Sigmoid colon (tissue), 7 donors: ENCODE data around the gene SLC30A2. TPM values are rescaled to one million over a fixed set of nuclear protein-coding genes. Genes with fewer than 3 reads are reported as not detected.
A peak's percentile ranks its signal among the peaks of the same experiment; 100 is the strongest.

Experiments
- DNase-seq: peaks from one replicate; pipeline ENCODE4 v3.0.0-alpha.2; 2019
- H3K27ac ChIP-seq, 4 donors: fragments of 200-600 bp; sonication (generic); one replicate each; pipeline ENCODE4 v1.5.1; 2016 to 2019; ENCODE audit warnings: mild to moderate bottlenecking in 1 of 4
- H3K27me3 ChIP-seq, 3 donors: fragments of 200-600 bp; sonication (generic); one replicate each; pipeline ENCODE4 v1.5.1; 2019; ENCODE audit warnings: mild to moderate bottlenecking in 1 of 3
- H3K36me3 ChIP-seq, 4 donors: fragments of 200-600 bp; sonication (generic); one replicate each; pipeline ENCODE4 v1.5.1; 2016 to 2019
- H3K4me1 ChIP-seq, 4 donors: fragments of 200-600 bp; sonication (generic); one replicate each; pipeline ENCODE4 v1.5.1; 2017 to 2019
- H3K4me3 ChIP-seq, 4 donors: fragments of 200-600 bp; sonication (generic); one replicate each; pipeline ENCODE4 v1.5.1; 2017 to 2019; ENCODE audit warnings: mild to moderate bottlenecking in 2 of 4, moderate library complexity in 1 of 4
- H3K9me3 ChIP-seq, 4 donors: fragments of 200-600 bp in 3 of 4; sonication (generic) in 3 of 4; one replicate each; pipeline versions ENCODE4 v1.5.1 to v1.6.1; 2013 to 2019
- EP300 ChIP-seq, 4 donors: sonication (generic); formaldehyde crosslinking; IDR thresholded peaks; one replicate each; pipeline ENCODE4 v1.6.1; 2017; ENCODE audit warnings: antibody characterized with exemption in 4 of 4
- POLR2A ChIP-seq, 2 donors: fragments of 450-650 bp; IDR thresholded peaks; one replicate each; pipeline ENCODE4 v1.6.1; 2016; ENCODE audit warnings: antibody characterized with exemption in 2 of 2, mild to moderate bottlenecking in 2 of 2, moderate library complexity in 2 of 2
- POLR2AphosphoS5 ChIP-seq, 4 donors: sonication (generic); formaldehyde crosslinking; IDR thresholded peaks; one replicate each; pipeline ENCODE4 v1.6.1; 2017; ENCODE audit warnings: antibody characterized with exemption in 4 of 4
- WGBS, 2 donors: extraction: QIAGEN DNeasy Blood & Tissue Kit; methylation state at CpG; one replicate each; pipeline ENCODE4 v1.1.7; 2013; 5-methylcytosine and 5-hydroxymethylcytosine counted together
- intact Hi-C: fragments of 100-400 bp; cut with DNase I; formaldehyde crosslinking; loops from one replicate; pipeline ENCODE4 v1.15.1; 2023
- polyA plus RNA-seq, 3 donors: library from polyadenylated mRNA; stranded (reverse); fragments of 200-250 nt; gene quantifications; one replicate each; pipeline ENCODE4 v1.2.3, GENCODE V29; 2013
- total RNA-seq, 4 donors: library from RNA; depleted of rRNA; stranded (reverse); fragments of >200 nt; gene quantifications; one replicate each; pipeline ENCODE4 v1.1.0, GENCODE V29; 2016
- TF ChIP-seq, protein P1 (sequence below), 4 experiments: fragments of 450-650 bp in 3 of 4; fragments of 200-600 bp in 1 of 4; IDR thresholded peaks; one replicate each; pipeline ENCODE4 v1.5.1; 2016 to 2019; ENCODE audit warnings: antibody characterized with exemption in 4 of 4, mild to moderate bottlenecking in 3 of 4, moderate library complexity in 2 of 4
- donor health status: healthy with polysubstance abuse.
- donor health status: Bipolar disorder and iron deficiency.
- donor health status: healthy.

SLC30A2 gene
- total and polyA plus RNA-seq, 7 donors = 0.07 to 0.92 (median 0.16) TPM; not detected in 4

DNA sequence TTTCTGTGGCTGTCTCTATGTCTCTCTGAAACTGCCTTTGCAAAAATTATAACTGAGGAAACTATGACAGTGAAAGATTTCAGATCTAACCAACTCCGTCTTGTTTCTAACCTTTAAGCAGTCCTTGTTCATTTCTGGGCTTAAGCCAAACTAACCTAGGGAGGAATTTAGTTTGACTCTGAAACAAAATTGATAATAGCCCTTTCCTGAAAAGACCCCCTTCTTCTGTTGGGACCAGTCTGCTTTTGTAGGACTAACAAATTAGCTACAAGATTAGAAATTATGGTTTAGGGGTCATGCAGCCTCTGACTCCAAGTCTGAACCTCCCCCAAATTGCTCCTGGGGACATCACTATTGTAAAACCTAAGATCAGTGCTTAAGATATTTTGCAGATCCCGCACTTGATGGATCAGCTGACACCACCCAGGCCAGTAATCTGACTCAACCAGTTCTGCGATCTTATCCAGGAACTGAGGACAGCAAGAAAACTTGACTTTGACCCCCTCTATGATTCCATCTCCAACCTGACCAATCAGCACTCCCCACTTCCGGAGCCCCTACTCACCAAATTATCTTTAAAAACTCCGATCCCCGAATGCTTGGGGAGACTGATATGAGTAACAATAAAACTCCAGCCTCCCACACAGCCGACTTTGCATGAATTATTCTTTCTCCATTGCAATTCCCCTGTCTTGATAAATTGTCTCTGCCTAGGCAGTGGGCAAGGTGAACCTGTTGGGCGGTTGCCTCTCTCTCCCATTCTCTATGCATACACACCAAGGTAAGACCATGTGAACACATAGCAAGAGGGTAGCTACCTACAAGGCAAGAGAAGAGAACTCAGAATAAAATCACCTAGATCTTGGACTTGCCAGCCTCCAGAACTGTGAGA lies 32.6 kb upstream of the SLC30A2 start:
- Histone ChIP-seq H3K27me3 (peaks cover 0 to 9% (median 8%) of the 10 kb centered on the region in 3 donors), H3K4me1 (no peaks in the 10 kb centered on the region), H3K36me3 (no peaks in the 10 kb centered on the region), H3K27ac (no peak overlapping the region), H3K4me3 (no peak overlapping the region), H3K9me3 (no peaks in the 10 kb centered on the region)
- WGBS, 2 donors = 26 to 66% methylated on average over 8 of the region's 8 CpGs
- TF ChIP-seq POLR2AphosphoS5 (IDR thresholded peaks at IDR 0.05) (no peak), POLR2A (IDR thresholded peaks at IDR 0.05) (no peak)
- DNase-seq = no peak
- intact Hi-C loops = no loop called here

DNA sequence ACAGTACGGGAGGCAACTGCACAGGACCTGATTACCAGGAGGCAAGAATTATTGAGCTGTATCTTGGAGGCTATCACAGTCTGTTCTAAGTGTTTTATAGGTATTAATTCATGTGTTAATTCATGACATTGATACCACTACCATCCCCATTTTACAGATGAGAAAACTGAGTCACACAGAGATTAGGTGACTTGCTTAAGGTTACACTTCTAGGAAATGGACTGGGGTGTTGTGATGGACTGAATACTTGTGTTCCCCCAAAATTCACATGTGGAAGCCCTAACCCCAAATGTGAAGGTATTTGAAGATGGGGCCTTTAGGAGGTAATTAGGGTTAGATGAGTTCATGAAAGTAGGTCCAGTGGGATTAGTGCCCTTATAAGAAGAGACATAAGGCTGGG lies 31.6 kb upstream of the SLC30A2 start:
- TF ChIP-seq, protein P1, sequence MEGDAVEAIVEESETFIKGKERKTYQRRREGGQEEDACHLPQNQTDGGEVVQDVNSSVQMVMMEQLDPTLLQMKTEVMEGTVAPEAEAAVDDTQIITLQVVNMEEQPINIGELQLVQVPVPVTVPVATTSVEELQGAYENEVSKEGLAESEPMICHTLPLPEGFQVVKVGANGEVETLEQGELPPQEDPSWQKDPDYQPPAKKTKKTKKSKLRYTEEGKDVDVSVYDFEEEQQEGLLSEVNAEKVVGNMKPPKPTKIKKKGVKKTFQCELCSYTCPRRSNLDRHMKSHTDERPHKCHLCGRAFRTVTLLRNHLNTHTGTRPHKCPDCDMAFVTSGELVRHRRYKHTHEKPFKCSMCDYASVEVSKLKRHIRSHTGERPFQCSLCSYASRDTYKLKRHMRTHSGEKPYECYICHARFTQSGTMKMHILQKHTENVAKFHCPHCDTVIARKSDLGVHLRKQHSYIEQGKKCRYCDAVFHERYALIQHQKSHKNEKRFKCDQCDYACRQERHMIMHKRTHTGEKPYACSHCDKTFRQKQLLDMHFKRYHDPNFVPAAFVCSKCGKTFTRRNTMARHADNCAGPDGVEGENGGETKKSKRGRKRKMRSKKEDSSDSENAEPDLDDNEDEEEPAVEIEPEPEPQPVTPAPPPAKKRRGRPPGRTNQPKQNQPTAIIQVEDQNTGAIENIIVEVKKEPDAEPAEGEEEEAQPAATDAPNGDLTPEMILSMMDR (IDR thresholded peaks at IDR 0.05) = no peak
- TF ChIP-seq POLR2AphosphoS5 (IDR thresholded peaks at IDR 0.05) = no peak
- no peak for TF ChIP-seq POLR2A (IDR thresholded peaks at IDR 0.05)
- no peak for TF ChIP-seq EP300 (IDR thresholded peaks at IDR 0.05)
- H3K27me3 ChIP-seq = peaks cover 0 to 9% (median 8%) of the 10 kb centered on the region in 3 donors
- H3K36me3 ChIP-seq = no peaks in the 10 kb centered on the region
- H3K4me1 ChIP-seq = peaks cover 0 to 8% (median 1%) of the 10 kb centered on the region in 4 donors
- no peak for DNase-seq
- intact Hi-C loops = no loop called here
- WGBS, 2 donors = 94 to 97% methylated on average over 1 of the region's 1 CpG
- H3K9me3 ChIP-seq = no peaks in the 10 kb centered on the region
- H3K4me3 ChIP-seq = no peak overlapping the region
- no peak overlapping the region for H3K27ac ChIP-seq

DNA sequence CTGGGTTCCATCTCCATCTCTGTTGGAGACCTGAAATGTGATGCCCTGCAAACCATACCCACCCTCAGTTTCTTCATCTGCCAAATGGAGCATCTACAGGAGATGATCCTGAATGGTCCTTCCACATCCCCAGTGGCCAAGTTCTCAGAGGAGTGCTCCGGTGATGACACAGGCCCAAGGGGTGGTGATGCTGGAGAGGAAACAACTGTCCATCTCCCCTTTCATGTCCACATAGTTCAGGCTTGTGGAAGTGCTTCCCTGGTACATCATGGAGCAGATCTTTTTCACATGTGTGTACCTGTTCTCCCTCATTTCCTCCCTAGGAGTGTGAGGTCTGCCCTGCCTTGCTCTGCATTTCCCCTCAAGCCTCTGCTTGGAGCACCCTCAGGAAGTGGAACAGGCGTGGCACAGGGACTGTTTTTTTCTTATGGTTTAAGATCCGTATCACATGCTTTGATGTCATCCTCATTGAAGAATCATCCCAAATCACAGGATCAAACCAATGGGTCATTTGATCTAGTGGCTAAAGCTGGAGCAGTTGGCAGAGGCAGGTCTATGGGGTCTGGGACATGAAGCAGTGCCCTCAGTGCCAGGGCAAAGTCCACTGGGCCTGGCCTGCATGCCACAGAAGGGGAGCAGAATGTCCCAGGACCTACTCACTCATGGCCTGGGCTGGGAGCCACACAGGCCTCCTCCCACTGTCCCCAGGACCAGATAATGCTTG lies 29.7 kb upstream of the SLC30A2 start:
- Histone ChIP-seq H3K27me3 (peaks cover 0 to 9% (median 8%) of the 10 kb centered on the region in 3 donors), H3K36me3 (no peaks in the 10 kb centered on the region), H3K27ac (no peak overlapping the region), H3K9me3 (no peaks in the 10 kb centered on the region), H3K4me3 (no peak overlapping the region), H3K4me1 (peaks cover 0 to 13% (median 4%) of the 10 kb centered on the region in 4 donors)
- no peak for DNase-seq
- 61 to 66% methylated on average over 3 of the region's 3 CpGs for WGBS, 2 donors
- intact Hi-C loops = no loop called here
- TF ChIP-seq, protein P1 (IDR thresholded peaks at IDR 0.05) = no peak
- TF ChIP-seq POLR2AphosphoS5 (IDR thresholded peaks at IDR 0.05) (no peak), EP300 (IDR thresholded peaks at IDR 0.05) (no peak), POLR2A (IDR thresholded peaks at IDR 0.05) (no peak)

DNA sequence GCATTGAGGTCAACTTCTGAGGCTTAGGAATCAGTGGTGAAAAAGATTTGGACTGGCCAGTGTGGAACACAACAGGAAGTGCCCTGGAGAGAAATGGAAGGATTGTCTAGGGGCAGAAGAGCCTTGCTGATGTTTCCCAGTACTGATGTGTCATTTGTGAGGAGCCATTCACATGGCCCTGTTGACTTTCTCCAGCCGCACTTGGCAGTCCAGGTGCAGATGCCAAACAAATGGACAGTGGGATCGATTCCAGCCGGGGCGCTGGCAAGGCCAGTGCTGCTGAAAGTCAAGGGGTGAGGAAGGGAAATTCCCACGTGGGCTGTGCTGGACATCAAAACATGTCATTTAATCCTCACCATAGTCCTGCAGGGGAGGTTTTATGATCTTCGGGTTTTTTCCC lies 26.4 kb upstream of the SLC30A2 start:
- DNase-seq = no peak
- Histone ChIP-seq H3K4me1 (peaks cover 0 to 19% (median 8%) of the 10 kb centered on the region in 4 donors), H3K4me3 (no peak overlapping the region), H3K9me3 (no peaks in the 10 kb centered on the region), H3K27ac (peak overlapping the region in 2 of 4 donors; percentile 6 to 46), H3K36me3 (no peaks in the 10 kb centered on the region), H3K27me3 (peaks cover 0 to 9% (median 8%) of the 10 kb centered on the region in 3 donors)
- TF ChIP-seq EP300 (IDR thresholded peaks at IDR 0.05) (peak in 1 of 4 donors; percentile 21), POLR2AphosphoS5 (IDR thresholded peaks at IDR 0.05) (peak in 1 of 4 donors; percentile 34), POLR2A (IDR thresholded peaks at IDR 0.05) (no peak)
- TF ChIP-seq, protein P1 (IDR thresholded peaks at IDR 0.05) = no peak
- intact Hi-C loops = no loop called here
- 33 to 53% methylated on average over 6 of the region's 6 CpGs for WGBS, 2 donors

DNA sequence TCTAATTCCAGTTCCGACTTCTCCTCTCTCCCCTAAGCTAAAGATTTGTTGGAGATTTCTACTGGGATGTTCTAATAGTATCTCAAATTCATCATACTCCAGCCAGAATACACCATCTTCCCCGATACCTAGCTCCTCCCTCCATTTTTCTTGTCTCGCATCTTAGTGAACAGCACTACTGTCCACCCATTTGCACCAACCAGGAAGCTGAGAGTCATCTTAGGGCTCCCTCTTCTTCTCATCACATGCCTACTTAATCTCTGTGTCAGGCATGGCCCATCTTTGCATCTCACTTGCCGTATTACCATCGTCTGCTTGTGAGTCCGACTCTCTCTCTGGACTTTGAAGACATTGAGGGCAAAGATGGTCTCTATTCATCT lies 25.0 kb upstream of the SLC30A2 start:
- intact Hi-C loops = no loop called here
- Histone ChIP-seq H3K27me3 (peaks cover 0 to 8% (median 6%) of the 10 kb centered on the region in 3 donors), H3K4me3 (no peak overlapping the region)

More for the DNA sequence above, 25.0 kb upstream of the SLC30A2 start:
- Histone ChIP-seq H3K27ac (no peak overlapping the region), H3K36me3 (no peaks in the 10 kb centered on the region), H3K9me3 (no peaks in the 10 kb centered on the region), H3K4me1 (peaks cover 0 to 30% (median 13%) of the 10 kb centered on the region in 4 donors)
- 92 to 93% methylated on average over 6 of the region's 6 CpGs for WGBS, 2 donors
- no peak for TF ChIP-seq POLR2AphosphoS5 (IDR thresholded peaks at IDR 0.05)
- TF ChIP-seq, protein P1 (IDR thresholded peaks at IDR 0.05) = no peak
- no peak for TF ChIP-seq EP300 (IDR thresholded peaks at IDR 0.05)
- no peak for TF ChIP-seq POLR2A (IDR thresholded peaks at IDR 0.05)
- DNase-seq = no peak
